GM21619 (cell line): ENCODE results near the gene GUCY2F.

ENCODE experiments used
- ATAC-seq: cut with Tn5 transposase; IDR thresholded peaks from one replicate; pipeline ENCODE4 v1.9.1; 2021; ENCODE audit not compliant: unreplicated experiment

Gene GUCY2F

DNA sequence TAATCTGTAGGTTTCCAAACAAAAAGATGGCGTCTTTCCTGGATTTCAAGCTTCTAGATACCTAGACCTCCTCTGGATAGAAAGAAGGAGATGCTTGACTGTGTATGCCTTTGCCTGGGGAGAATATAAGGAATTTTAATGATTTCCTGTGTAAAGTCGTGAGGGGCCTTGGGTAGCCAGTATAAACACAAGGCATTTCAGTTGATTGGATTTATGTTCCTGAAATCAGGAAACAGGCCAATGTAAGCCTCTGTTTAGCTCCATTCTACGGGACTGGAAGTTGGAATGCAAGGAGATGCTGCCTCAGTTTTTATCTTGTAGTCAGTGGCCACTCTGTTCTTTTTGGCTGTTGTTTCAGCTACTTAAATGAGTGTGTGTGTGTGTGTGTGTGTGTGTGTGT is 137.2 kb downstream of the GUCY2F start:
- no peak for ATAC-seq

DNA sequence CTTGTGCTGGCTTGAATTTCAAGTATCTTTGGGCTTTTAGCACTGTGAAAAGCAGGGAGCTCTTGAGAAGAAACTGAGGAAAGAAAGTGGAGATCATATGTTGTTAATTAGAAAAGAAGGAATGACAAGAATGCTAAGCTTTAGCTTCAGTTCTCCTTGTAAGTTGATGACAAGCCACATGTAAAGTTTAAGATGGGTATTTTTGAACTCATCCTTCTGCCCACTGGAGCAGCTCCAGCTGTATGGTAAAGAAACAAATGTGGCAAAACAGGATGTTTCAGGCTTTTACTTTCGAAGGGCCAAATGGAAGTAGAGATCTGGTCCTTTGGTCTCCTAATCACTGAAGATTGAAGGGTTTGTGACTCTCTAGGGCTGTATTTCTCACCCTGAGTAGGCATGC is 137.8 kb downstream of the GUCY2F start:
- ATAC-seq: no peak

DNA sequence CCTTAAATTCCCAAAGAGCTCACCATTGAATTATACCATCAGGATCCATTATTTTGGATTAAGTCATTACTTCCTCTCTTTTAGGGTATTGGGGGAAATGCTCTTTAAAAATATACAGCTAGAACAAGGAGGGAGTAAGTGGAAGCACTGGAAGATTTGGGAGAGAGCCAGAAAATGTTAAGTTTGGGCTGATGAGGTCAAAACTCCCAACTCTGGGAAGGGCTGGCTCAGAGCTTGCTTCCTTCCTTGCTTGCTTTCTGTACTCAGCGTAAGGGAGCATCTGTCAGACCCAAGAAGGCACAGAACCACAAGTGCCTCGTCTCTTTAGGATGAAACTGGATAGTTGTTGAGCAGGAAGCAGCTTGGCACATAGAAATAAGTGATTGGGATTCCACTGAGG is 138.2 kb downstream of the GUCY2F start:
- ATAC-seq: no peak

DNA sequence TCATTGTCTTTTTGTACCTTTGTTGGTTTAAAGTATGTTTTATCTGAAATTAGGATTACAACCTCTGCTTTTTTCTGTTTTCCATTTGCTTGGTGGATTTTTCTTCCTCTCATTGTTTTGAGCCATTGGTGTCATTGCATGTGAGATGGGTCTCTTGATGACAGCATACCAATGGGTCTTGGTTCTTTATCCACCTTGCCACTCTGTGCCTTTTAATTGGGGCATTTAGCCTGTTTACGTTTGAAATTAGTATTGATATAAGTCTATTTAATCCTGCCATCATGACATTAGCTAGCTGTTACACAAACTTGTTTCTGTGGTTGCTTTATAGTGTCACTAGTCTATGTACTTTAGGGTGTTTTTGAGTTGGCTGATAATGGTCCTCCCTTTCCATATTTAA is 145.7 kb downstream of the GUCY2F start:
- ATAC-seq: no peak

DNA sequence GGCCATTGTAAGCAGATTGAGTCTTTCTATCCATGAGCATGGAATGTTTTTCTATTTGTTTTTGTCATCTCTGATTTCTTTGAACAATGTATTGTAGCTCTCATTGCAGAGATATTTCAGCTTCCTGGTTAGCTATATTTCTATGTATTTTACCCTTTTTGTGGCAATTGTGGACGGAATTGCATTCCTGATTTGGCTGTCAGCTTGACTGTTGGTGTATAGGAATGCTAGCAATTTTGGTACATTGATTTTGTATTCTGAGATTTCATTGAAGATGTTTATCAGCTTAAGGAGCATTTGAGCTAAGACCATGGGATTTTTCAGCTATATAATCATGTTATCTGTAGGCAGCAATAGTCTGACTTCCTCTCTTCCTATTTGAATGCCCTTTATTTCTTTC is 154.6 kb downstream of the GUCY2F start:
- ATAC-seq: no peak
